ENCODE data around the gene RAB1A.

RAB1A gene

DNA sequence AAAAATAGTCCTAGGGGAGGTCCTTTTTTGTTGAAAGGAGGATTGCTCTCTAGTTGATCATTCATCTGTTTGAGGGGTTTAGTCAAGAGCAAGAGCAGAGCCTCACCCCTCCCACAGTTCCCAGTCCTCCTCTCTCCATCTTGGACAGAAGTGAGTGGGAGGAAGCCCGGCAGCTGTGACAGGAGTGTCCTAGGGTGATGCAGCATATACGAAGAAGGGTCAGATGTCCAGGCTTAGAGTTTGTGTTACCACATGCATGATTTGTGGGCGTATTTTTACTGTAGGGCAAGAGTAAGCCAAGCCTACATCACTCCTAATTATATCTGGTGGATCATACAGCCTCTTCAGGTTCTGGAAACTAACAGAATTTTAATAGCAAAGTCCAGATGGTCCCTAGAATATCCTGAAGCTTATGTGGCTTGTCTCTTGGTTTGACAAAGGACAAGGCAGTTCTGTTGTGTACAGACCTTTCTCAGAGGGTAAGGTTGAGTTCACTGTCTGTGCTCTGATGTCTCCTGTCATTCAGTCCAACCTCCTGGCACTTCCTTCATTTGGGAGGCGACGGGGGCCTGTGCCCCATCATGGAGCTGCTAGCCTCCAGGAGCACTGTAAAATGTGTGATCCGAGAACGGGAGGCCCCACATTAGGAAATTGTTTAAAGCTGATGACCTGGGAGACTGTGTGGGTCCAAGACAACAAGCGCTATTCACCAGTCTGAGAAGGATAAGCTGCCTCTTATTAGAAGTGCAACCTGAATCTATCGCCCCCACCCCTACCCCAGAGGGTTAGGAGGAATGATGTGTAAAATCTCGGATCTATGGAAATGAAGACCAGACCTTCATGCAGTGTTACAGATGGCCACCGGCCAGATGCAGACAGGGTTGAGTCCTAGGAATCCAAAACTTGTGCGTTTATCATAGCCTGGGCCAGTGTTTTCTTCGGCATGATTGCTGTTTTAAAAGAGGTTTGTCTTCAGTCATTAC, 66.8 kb downstream of the RAB1A start:
- DNase-seq = no peak

DNA sequence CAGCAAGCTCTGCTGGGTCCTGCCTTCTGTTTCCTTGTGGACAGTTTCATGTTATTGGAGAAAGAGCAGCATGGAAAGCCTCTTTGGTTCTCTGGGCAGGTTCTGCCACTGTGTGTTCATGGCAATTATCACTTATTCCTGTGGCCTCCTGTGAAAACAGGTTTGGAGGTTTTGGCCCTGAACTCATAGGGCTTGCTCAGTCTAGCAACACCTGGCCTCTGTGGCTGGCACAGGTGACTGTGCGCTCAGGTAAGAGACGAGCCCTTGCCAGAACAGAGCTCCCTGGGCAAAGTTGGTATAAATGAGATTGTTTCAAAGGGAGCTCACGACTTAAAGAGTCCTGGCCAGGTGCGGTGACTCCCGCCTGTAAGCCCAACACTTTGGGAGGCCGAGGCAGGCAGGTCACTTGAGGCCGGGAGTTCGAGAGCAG, 68.0 kb downstream of the RAB1A start:
- no peak for DNase-seq

GRCh38 chr2:65061146-65061909, 68.6 kb downstream of the RAB1A start:
- DNase-seq = no peak

DNA sequence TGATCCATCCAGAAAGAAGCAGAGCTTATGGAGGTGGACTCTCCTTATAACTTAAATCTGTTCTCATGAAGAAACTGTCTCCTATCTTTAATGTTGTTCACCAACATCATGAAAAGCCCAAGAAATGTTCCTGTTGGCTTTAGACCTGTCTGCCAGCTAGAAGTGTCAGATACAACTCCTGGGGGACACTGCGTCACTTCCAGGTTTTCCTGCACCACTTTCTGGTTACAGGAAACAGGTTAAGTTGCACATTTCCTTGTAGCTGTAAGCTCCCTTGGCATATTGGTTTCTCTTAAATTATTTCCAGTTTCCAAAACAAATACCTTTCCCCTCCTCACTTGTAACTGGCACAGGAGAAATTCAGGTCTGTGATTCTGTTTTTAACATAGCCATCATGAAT, 70.8 kb downstream of the RAB1A start:
- DNase-seq = no peak

DNA sequence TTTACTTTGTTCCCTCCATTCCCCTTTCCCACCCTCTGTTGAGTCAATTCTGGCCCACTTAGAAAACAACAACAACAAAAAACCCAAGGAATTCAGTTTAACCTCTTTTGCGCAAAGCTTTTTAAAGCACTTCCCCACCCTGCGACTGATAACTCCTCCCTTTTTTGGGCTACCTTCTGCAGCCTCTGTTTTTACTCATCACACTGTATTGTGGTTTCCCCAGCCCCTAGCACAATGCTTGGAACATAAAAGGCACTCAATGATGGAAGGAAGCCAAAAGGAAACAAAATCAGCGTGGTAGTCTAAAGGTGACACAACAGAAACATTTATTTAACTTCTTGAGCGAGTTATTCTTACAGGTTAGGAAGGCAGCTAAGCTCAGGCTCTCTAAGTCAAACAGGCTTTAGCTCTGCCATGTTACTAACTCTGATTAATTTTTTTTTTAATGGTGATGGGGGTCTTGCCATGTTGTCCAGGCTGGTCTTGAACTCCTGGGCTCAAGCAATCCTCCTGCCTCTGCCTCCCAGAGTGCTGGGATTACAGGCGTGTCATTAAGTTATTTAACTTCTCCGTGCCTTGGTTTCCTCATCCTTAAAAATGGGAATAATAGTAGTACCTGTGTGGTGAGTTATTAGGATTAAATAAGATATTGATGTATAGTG, 72.4 kb downstream of the RAB1A start:
- no peak for DNase-seq

DNA sequence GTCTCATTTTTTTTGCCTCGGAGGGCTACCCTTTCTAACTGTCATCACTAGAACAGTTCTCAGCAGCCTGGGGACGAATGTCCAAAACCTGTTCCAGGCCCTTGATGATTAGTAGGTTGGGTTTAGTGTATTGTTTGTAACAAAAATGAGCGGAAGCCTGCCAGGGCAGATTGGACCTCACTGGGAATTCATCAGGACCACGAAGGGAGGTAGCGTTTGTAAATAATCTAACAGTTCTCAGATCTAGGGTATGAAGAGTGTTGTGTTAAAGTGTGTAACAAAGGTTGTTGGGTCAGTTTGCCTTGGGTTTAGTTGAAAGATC, 72.9 kb downstream of the RAB1A start:
- no peak for DNase-seq

GRCh38 chr2:65056215-65057053, 73.5 kb downstream of the RAB1A start, which contains the start of gene CEP68:
Gene CEP68, plus strand, starts transcription at chr2:65056416. Its CDS starts 13,029 bp downstream, at chr2:65069445.
- peak; percentile 59 to 98 (median 94) for DNase-seq

- peak in 8 of 56 donors; percentile 60 to 82 (median 68) for DNase-seq
Observed at GRCh38 chr2:65055422-65056214, 74.3 kb downstream of the RAB1A start.

- no peak for DNase-seq
Observed at GRCh38 chr2:65054749-65055421, 75.0 kb downstream of the RAB1A start.

DNA sequence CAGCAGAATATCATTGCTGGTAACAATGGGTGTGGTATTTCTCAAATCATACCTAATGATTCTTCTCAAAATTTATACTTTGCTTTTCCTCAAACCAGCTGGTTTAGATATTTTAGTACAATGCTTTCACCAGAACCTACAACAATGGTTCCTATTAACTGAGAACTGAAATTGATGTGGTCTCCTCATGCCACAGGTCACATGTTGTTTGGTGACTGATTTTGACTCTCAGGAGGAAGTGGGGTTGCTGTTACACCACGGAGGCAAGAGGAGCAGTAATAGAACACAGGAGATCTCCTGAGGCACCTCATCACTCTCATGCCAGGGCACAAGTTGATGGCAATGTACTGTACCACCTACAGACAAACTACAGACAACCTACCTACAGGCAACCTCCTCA, 76.7 kb downstream of the RAB1A start:
- DNase-seq = peak in 3 of 56 donors; percentile 16 to 44 (median 23)

GRCh38 chr2:65050931-65051330, 79.0 kb downstream of the RAB1A start:
- DNase-seq = no peak

GRCh38 chr2:65049010-65049639, 80.8 kb downstream of the RAB1A start:
- DNase-seq = no peak

GRCh38 chr2:65046633-65047407, 83.1 kb downstream of the RAB1A start:
- DNase-seq = no peak

GRCh38 chr2:65045651-65046050, 84.3 kb downstream of the RAB1A start:
- DNase-seq = no peak

- no peak for DNase-seq
Observed at GRCh38 chr2:65044097-65044735, 85.7 kb downstream of the RAB1A start.

- DNase-seq = no peak
Observed at GRCh38 chr2:65043001-65043400, 86.9 kb downstream of the RAB1A start.

Measured in amygdala (tissue), 56 donors.